SK-MEL-5 (cell line): ENCODE measurements around the gene FOXD1. TPM values are rescaled to one million over a fixed set of nuclear protein-coding genes. Genes with fewer than 3 reads are reported as not detected.
A peak's percentile ranks its signal among the peaks of the same experiment; 100 is the strongest.
"Not testable (repeated sequence)": the region's sequence is repeated elsewhere in the genome, so short reads cannot be mapped to it uniquely, and the experiment has no call there.

Source experiments
- DNase-seq: peaks from one replicate; pipeline ENCODE4 v3.0.0-alpha.2; 2016; ENCODE audit warnings: low read depth, low spot score
- in situ Hi-C: cut with HindIII; loops from 2 replicates; pipeline ENCODE4 v1.10.0; 2016; ENCODE audit warnings: low sequenced_read_pairs, high pct_unique_total_duplicates, low pct_unique_long_range_greater_than_20kb
- total RNA-seq: library from RNA; depleted of rRNA; stranded (reverse); fragments of >200 nt; shearing (Covaris generic); gene quantifications from 2 replicates; pipeline ENCODE4 v1.2.3, GENCODE V29; 2014

Gene FOXD1
- total RNA-seq, 1 experiment from 2014 or later = 5.3 TPM

DNA sequence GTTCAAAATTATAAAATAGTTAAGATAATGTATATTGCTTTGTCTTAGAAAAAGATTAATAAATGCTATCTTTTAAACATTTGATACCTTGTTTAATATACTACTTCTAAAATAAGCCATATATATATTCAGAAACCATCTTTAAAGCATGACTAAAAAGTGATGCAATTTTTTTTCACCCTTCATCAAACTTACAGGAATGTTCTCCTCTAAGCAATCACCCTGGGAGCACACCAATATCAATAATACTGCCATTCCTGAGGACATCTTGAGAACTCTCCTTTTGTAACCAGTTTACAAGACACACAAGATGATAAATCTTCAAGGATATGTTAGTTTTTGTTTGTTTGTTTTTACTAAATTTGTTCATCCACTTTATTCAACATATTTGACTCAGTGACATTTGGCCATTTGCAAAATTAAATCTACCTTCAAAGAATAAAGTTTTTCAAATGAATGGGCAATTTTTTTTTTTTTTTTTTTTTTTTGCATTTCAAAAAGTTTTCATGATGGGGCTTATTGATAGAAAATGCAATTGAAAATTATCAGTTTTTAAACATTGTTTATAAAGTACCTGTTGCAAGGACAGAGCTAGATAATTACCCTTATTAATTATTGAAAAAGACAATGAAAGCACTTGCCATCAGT is 17.2 kb downstream of the FOXD1 start:
- no peak for DNase-seq
- in situ Hi-C loops = no loop called here

DNA sequence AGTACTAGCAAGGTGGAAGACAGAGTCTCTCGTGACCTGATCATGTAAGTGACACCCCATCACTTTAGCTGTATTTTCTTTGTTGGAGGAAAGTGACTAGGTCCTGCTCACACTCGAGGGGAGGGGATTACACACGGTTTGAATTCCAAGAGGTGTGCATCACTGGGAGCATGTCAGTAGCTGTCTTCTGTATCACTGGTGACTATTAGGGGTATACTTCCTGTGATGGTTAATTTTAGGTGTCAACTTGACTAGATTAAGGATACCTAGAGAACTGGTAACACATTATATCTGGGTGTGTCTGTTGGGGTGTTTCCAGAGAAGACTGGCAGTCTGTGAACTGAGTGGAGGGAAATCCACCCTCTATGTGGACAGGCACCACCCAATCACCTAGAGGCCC is 22.5 kb downstream of the FOXD1 start:
- in situ Hi-C loops = no loop called here

GRCh38 chr5:73424556-73424977 is 24.0 kb downstream of the FOXD1 start:
- in situ Hi-C loops = no loop called here
- DNase-seq = no peak

More for the DNA sequence above, 22.5 kb downstream of the FOXD1 start:
- no peak for DNase-seq

DNA sequence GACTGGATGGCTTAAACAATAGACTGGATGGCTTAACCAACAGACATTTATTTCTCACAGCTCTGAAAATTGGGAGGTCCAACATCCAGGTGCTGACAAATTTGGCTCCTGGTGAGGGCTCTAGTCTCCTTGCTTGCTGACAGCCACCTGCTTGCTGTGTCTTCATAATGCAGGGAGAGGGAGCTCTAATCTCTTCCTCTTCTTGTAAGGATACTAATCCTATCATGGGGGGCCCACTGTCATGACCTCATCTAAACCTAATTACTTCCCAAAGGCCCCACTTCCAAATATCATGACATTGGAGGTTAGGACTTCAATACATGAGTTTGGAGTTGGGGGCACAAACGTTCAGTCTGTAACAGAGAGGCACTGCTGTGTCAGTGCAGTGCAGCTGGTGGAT is 26.4 kb downstream of the FOXD1 start:
- in situ Hi-C loops = no loop called here

DNA sequence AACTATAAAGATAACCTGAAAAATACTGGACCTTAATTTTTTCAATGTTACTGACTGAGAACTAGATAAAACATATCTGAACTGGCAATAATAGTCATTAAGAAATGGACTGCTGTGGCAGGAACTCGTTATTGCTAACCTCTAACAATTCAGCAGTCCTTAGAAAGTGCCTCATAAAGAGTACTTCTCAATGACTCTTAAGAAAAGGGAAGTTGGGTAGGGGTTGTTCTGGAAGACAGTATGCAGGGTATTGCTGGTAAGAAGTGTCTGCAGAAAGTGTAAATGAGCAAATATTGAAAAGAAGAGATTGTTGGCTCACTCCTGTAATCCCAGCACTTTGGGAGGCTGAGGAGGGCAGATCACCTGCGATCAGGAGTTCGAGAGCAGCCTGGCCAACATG is 27.9 kb downstream of the FOXD1 start:
- no peak for DNase-seq
- in situ Hi-C loops = no loop called here

More for the DNA sequence above, 26.4 kb downstream of the FOXD1 start:
- DNase-seq = peak; percentile 31

- in situ Hi-C loops = no loop called here
- DNase-seq = no peak
These were observed 28.8 kb downstream of the FOXD1 start for GRCh38 chr5:73419465-73420390.

- in situ Hi-C loops = no loop called here
These were observed 29.5 kb downstream of the FOXD1 start for GRCh38 chr5:73419117-73419464.

DNA sequence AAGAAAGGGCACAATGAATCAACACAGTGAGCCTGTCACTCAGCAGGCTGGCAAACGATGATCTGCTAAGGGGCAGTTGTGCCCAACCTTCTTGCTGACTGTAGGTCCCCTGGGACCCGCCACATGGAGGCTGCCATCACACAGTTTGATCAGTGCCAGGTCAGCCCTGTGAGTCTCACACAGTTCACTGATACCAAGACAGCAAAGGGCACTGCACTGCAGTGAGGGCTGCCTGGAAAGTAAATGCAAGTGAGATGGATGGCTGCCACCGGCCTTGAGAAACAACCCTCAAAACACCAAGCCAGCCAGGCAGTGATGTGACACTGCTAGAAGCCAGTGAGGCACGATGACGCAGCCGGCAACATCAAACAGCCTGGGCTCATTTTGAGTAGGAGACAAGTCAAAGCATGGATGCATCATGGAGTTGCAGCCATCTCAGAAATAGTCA is 30.3 kb downstream of the FOXD1 start:
- no peak for DNase-seq
- in situ Hi-C loops = no loop called here

More at GRCh38 chr5:73419117-73419464, 29.5 kb downstream of the FOXD1 start:
- DNase-seq = no peak

DNA sequence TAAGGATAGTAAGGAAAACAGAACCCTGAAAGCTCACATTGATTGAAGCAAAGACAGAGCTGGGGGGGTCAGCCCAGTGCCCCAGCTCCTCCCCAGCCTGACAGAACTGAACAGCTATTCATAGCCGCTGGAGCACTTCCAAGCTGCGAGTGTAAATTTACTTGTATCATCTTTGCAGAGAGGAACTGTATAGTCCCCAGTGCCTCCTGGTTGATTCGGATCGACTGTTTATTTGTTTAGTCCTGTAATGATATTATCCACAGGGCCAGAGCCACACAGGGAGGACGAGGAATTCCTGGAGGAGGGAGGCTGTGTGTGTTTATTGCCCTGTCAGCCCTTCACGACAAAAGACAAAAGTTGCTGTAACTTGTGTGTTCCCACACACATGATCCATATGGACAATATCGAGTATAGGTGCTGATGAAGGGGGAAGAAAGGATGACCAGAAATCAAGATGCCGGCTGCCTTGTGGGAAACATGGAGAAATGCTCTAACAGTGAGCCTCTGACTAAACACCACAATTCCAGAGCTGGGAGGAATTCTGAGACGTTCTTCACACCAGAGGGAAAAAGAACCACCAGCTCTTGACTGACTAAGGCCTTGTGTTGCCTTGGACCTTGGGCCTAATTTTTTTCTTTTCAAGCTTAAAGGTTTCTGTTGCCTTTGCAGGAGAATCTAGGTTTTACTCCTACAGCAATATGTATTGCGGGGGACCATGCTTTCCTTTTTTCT is 31.1 kb downstream of the FOXD1 start:
- DNase-seq = peak; percentile 39
- in situ Hi-C loops = no loop called here

- in situ Hi-C loops = no loop called here
These were observed 33.0 kb downstream of the FOXD1 start for GRCh38 chr5:73415617-73416016.

GRCh38 chr5:73415171-73415570 is 33.4 kb downstream of the FOXD1 start:
- in situ Hi-C loops = no loop called here
- no peak for DNase-seq

More at GRCh38 chr5:73415617-73416016, 33.0 kb downstream of the FOXD1 start:
- DNase-seq = no peak

GRCh38 chr5:73412597-73412988 is 36.0 kb downstream of the FOXD1 start:
- in situ Hi-C loops = no loop called here
- DNase-seq = peak; percentile 13

GRCh38 chr5:73411936-73412596 is 36.5 kb downstream of the FOXD1 start:
- in situ Hi-C loops = no loop called here
- DNase-seq = no peak

DNA sequence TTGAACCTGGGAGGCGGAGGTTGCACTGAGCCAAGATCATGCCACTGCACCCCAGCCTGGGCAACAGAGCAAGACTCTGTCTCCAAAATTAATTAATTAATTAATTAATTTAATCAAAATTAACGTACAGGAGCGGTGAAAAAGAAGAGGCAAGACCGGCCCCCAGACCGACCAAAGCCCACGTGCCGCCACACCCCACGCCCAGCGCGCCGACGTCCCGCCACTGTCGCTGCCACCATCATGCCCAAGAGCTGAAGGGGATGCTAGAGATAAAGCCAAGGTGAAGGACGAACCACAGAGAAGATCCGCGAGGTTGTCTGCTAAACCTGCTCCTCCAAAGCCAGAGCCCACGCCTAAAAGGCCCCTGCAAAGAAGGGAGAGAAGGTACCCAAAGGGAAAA is 38.6 kb downstream of the FOXD1 start:
- in situ Hi-C loops = not testable (repeated sequence)

GRCh38 chr5:73405691-73406090 is 42.9 kb downstream of the FOXD1 start:
- in situ Hi-C loops = no loop called here
- DNase-seq = no peak

More for the DNA sequence above, 38.6 kb downstream of the FOXD1 start:
- not testable (repeated sequence) for DNase-seq

DNA sequence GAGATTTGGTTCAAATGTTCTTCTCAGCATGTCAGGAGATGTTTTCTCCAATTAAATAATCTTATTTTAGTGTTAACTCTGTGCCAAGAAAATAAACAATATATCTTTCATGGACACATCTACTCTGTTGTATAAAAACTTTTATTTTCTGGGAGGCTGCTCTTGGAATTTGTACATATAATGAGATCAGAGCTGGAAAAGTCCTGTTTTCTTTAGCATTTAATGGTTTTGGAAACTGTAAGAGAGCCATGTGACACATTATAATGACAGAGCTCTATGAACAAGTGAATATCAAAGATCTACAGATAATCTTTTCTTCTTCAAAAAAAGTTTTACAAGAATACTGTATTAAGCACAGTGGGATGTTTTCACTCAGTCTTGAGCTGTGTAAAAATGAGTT is 48.8 kb downstream of the FOXD1 start:
- DNase-seq = no peak

More for the DNA sequence above, 48.8 kb downstream of the FOXD1 start:
- in situ Hi-C loops = no loop called here
